Adrenal gland (tissue), 5 donors: ENCODE measurements around the gene NR1D1.

Experiments
- POLR2A ChIP-seq, 2 donors: fragments of 450-650 bp; IDR thresholded peaks; one replicate each; pipeline ENCODE4 v1.6.1; 2017; ENCODE audit warnings: antibody characterized with exemption in 2 of 2, mild to moderate bottlenecking in 2 of 2, moderate library complexity in 1 of 2
- TF ChIP-seq, protein P1 (sequence below), 6 experiments: fragments of 450-650 bp in 4 of 6; fragments of 200-600 bp in 2 of 6; sonication (generic) in 1 of 6; IDR thresholded peaks; 1 replicate in 5 of 6; 2 replicates in 1 of 6; pipeline versions ENCODE4 v1.5.1 to v1.8.0; 2016 to 2021; ENCODE audit warnings: antibody characterized with exemption in 6 of 6, mild to moderate bottlenecking in 2 of 6, moderate library complexity in 1 of 6
- donor health status: DM: no; HTN: no; CAD: no.

DNA sequence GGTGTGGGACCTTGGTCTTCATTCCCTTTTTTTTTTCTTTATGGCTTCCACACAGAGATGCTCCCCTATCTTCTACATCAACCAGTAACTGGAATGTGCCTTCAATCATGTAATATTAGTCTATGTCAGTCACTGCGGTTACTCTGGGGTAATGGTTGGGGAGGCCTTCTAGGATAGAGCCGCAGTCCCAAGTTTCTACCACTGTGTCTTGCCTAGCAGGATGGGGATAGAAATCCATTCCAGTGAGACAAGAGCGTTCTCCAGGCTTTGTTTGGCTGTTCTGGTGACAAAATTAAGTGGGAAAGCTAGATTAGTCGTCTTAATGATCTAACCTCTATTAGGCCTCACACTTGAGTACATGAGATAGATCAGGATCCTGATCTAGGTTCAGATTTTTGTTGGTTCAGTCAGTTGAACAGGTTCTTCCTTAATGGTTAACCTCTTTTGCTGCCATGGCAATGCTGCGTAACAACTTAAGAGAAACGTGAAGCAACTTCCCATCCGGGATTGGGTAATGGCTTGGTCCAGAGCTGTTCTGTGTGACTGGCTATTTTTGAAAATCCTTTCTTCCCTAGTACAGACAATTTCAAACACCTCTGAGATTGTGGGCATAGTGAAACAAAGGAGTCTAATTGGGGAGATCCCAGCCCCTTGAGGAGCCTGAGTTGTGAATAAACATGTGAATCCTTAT lies 30.1 kb upstream of the NR1D1 start:
- TF ChIP-seq POLR2A (IDR thresholded peaks at IDR 0.05): no peak
- TF ChIP-seq, protein P1, sequence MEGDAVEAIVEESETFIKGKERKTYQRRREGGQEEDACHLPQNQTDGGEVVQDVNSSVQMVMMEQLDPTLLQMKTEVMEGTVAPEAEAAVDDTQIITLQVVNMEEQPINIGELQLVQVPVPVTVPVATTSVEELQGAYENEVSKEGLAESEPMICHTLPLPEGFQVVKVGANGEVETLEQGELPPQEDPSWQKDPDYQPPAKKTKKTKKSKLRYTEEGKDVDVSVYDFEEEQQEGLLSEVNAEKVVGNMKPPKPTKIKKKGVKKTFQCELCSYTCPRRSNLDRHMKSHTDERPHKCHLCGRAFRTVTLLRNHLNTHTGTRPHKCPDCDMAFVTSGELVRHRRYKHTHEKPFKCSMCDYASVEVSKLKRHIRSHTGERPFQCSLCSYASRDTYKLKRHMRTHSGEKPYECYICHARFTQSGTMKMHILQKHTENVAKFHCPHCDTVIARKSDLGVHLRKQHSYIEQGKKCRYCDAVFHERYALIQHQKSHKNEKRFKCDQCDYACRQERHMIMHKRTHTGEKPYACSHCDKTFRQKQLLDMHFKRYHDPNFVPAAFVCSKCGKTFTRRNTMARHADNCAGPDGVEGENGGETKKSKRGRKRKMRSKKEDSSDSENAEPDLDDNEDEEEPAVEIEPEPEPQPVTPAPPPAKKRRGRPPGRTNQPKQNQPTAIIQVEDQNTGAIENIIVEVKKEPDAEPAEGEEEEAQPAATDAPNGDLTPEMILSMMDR (IDR thresholded peaks at IDR 0.05): no peak
